ENCODE measurements around the gene AHSG. TPM values are rescaled to one million over a fixed set of nuclear protein-coding genes. Genes with fewer than 3 reads are reported as not detected.

AHSG gene
- total RNA-seq, 1 donor from 2014 or later = not detected

DNA sequence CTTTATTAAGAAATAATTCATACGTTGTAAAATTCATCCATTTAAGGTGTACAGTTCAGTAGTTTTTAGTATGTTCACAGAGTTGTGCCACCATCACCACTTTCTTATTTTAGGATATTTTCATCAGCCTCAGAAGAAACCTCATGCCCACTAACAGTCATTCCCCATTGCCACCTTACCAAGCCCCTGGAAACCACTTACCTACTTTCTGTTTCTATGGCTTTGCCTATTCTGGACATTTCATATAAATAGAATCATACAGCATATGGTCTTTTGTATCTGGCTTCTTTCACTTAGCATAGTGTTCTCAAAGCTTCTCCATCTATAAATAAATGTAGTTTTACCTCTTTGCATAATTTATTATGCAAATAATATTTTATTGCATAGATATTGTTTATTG lies 34.0 kb downstream of the AHSG start:
- TF ChIP-seq, protein P1, sequence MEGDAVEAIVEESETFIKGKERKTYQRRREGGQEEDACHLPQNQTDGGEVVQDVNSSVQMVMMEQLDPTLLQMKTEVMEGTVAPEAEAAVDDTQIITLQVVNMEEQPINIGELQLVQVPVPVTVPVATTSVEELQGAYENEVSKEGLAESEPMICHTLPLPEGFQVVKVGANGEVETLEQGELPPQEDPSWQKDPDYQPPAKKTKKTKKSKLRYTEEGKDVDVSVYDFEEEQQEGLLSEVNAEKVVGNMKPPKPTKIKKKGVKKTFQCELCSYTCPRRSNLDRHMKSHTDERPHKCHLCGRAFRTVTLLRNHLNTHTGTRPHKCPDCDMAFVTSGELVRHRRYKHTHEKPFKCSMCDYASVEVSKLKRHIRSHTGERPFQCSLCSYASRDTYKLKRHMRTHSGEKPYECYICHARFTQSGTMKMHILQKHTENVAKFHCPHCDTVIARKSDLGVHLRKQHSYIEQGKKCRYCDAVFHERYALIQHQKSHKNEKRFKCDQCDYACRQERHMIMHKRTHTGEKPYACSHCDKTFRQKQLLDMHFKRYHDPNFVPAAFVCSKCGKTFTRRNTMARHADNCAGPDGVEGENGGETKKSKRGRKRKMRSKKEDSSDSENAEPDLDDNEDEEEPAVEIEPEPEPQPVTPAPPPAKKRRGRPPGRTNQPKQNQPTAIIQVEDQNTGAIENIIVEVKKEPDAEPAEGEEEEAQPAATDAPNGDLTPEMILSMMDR (conservative IDR thresholded peaks at IDR 0.05; ENCODE audit: low read depth, low read length) = no peak
- DNase-seq (ENCODE audit: low read depth) = no peak

DNA sequence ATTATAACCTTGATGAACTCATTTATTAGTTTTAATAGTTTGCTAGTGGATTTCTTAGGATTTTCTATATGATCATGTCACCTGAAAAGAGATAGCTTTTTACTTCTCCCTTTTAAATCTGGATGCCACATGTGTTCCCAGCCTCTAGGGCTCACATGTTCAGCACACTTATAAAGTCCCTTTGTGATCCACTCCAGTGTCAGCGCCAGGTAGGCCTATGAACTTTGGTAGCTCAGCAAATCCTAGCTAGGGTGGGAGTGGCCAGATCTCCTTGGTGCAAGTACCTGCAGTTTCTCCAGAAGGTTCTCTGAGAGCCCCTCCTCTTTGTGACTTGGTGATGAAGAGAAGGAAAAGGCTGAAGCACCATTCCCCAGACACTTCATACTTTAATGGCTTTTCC lies 36.0 kb downstream of the AHSG start:
- no peak for DNase-seq (ENCODE audit: low read depth)
- TF ChIP-seq, protein P1 (conservative IDR thresholded peaks at IDR 0.05; ENCODE audit: low read depth, low read length) = no peak
- no peak overlapping the region for H3K4me3 ChIP-seq (ENCODE audit: low read depth, low read length)

More for the DNA sequence above, 34.0 kb downstream of the AHSG start:
- no peak overlapping the region for H3K4me3 ChIP-seq (ENCODE audit: low read depth, low read length)

DNA sequence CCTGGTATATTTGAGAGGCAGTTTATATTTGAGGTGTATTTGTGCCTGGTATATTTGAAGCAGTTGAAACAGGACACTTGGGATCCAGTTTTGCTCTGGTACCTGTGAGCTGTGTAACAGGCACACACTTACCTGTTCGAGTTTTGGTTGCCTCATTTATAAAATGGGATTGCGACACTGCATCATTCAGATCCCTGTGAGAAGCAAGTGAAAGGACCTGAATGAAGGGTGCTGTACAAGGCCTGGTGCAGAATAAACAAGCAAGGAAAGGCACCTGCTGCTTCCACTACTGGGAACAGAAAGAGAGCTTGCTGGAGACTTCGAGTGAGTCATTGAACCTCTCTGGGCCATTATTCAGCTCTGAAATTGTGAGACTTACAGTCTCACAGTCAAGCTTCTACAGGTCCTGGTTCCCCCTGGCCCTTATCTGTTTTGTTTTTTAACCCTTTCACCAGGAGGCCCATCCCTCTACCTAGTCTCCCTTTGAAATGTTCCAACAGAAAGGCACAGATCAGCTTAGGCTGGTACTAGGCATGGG lies 38.9 kb downstream of the AHSG start:
- no peak for DNase-seq (ENCODE audit: low read depth)
- TF ChIP-seq, protein P1 (conservative IDR thresholded peaks at IDR 0.05; ENCODE audit: low read depth, low read length) = no peak
- H3K4me3 ChIP-seq (ENCODE audit: low read depth, low read length) = no peak overlapping the region

DNA sequence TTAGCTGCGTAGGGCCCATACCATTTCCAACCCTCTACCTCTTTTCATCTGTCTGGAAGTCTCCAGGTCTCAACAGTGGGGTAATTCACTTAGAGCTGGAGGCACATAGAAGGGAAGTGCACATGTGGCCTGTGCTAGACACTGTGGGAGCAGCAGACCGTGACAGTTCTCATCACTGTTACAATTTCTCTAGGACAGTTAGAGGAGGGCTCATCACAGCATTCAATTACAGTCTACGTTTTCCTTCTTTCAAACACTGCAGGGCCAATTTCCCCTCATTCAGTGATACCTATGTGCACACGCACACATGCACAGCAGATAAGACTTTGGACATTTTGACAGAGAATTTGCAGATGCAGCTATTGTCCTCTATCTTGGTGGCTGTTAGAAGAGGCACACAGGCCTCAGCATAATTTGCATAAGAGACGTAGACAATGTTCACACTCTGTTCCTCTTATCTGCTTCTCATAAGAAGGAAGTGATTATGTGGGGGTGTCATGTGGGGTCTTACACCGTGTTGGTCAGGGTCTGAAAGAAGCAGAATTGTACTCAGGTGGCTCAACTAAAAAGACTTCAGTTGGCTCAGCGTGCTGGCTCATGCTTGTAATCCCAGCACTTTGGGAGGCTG lies 40.3 kb downstream of the AHSG start:
- no peak overlapping the region for H3K4me3 ChIP-seq (ENCODE audit: low read depth, low read length)
- TF ChIP-seq, protein P1 (conservative IDR thresholded peaks at IDR 0.05; ENCODE audit: low read depth, low read length) = no peak
- no peak for DNase-seq (ENCODE audit: low read depth)

DNA sequence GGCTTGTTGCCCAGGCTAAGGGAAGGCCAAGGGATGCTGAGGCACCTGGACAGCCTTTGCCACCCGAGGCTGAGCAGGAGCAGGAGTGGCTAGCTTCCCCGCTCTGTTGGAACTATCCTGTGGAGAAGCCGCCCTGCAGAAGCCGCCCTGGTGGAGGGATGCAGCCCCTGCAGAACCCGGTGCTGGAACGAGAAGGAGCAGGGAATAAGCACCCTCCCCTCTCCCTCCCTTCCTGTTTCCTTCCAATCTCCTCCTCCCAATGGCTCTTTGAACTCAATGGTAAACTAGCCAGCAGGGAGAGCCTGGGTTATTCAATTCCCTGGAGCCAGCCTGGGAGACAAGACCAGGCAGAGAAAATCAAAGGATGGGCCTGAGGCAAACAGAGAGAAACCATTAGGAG lies 41.1 kb downstream of the AHSG start:
- TF ChIP-seq, protein P1 (conservative IDR thresholded peaks at IDR 0.05; ENCODE audit: low read depth, low read length) = peak; percentile 3
- DNase-seq (ENCODE audit: low read depth) = no peak
- no peak overlapping the region for H3K4me3 ChIP-seq (ENCODE audit: low read depth, low read length)

DNA sequence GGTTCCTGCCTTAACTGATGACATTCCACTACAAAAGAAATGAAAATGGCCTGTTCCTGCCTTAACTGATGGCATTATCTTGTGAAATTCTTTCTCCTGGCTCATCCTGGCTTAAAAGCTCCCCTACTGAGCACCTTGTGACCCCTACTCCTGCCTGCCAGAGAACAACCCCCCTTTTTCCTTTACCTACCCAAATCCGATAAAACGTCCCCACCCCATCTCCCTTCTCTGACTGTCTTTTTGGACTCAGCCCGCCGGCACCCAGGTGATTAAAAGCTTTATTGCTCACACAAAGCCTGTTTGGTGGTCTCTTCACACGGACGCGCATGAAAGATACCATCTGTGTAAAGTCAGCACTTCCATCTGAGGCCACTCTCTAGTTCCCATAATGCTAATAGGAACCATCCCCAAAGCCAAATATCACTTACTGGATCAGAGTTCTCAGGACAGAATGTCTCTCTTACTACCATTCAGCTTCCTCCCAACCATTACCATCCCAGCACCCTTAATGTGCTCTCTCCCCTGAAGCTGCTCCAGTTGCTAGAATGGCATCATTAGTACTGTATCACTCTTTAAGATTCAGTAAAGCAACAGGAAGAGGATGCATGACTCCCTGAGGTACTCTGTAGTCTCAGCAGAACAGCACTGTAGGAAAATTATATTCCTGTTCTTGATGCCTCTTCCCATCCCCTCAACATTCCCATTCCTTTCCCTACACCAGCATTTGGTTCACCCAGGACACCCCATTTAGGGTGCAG lies 50.7 kb downstream of the AHSG start:
- TF ChIP-seq, protein P1 (conservative IDR thresholded peaks at IDR 0.05; ENCODE audit: low read depth, low read length) = no peak
- H3K4me3 ChIP-seq (ENCODE audit: low read depth, low read length) = no peak overlapping the region
- DNase-seq (ENCODE audit: low read depth) = no peak
